HCT116 (cell line): Measurements from ENCODE around the gene PHOX2A.

ENCODE experiments used
- CTCF ChIP-seq, 3 experiments: fragments of 200-600 bp in 1 of 3; sonication (generic) in 1 of 3; IDR thresholded peaks in 2 of 3; conservative IDR thresholded peaks in 1 of 3; 2 replicates each; pipeline ENCODE4 v1.5.1; 2012 to 2017; ENCODE audit warnings: low read depth in 2 of 3, low read length in 2 of 3, antibody characterized with exemption in 1 of 3, borderline replicate concordance in 1 of 3, control low read depth in 1 of 3, mild to moderate bottlenecking in 1 of 3, mixed read lengths in 1 of 3, mixed run types in 1 of 3, moderate library complexity in 1 of 3; ENCODE audit not compliant: insufficient read depth in 1 of 3
- EZH2 ChIP-seq: fragments of 200-600 bp; sonication (generic); IDR thresholded peaks from 2 replicates; pipeline ENCODE4 v1.6.1; 2017; ENCODE audit warnings: antibody characterized with exemption, mixed run types
- EZH2phosphoT487 ChIP-seq: fragments of 200-600 bp; IDR thresholded peaks from 2 replicates; pipeline ENCODE4 v1.6.1; 2018; ENCODE audit warnings: antibody characterized with exemption, borderline replicate concordance
- FOSL1 ChIP-seq: IDR thresholded peaks from 2 replicates; pipeline ENCODE4 v1.6.1; 2012; ENCODE audit warnings: low read depth
- MAX ChIP-seq: IDR thresholded peaks from 2 replicates; pipeline ENCODE4 v1.6.1; 2012
- POLR2AphosphoS5 ChIP-seq: IDR thresholded peaks from 2 replicates; pipeline ENCODE4 v1.6.1; 2011; ENCODE audit warnings: mild to moderate bottlenecking, low read depth, low read length, moderate library complexity
- RAD21 ChIP-seq: IDR thresholded peaks from 2 replicates; pipeline ENCODE4 v1.6.1; 2012; ENCODE audit warnings: low read depth, mild to moderate bottlenecking
- SIN3A ChIP-seq: IDR thresholded peaks from 2 replicates; pipeline ENCODE4 v1.6.1; 2012; ENCODE audit warnings: low read depth
- SRF ChIP-seq: IDR thresholded peaks from 2 replicates; pipeline ENCODE4 v1.6.1; 2012; ENCODE audit warnings: low read depth
- TCF7L2 ChIP-seq: IDR thresholded peaks from 2 replicates; pipeline ENCODE4 v1.7.0; 2011; ENCODE audit warnings: borderline replicate concordance, inconsistent platforms; ENCODE audit not compliant: insufficient read depth, insufficient read length; ENCODE audit errors: extremely low read depth
- YY1 ChIP-seq: IDR thresholded peaks from 2 replicates; pipeline ENCODE4 v1.6.1; 2011; ENCODE audit warnings: low read length, low read depth, moderate library complexity, mild to moderate bottlenecking; ENCODE audit not compliant: insufficient replicate concordance; ENCODE audit errors: extremely low read depth
- ZBTB33 ChIP-seq: IDR thresholded peaks from 2 replicates; pipeline ENCODE4 v1.6.1; 2011; ENCODE audit warnings: mild to moderate bottlenecking, low read length, moderate library complexity; ENCODE audit not compliant: insufficient replicate concordance; ENCODE audit errors: extremely low read depth
- ZNF274 ChIP-seq: fragments of 200-500 bp; sonication (Bioruptor generic); IDR thresholded peaks from 2 replicates; pipeline ENCODE4 v1.6.1; 2014; ENCODE audit warnings: mild to moderate bottlenecking, low read depth, low read length, inconsistent platforms

- TF ChIP-seq CTCF (IDR thresholded peaks at IDR 0.05 in 2 of 3, conservative IDR thresholded peaks at IDR 0.05 in 1 of 3; ENCODE audit: borderline replicate concordance in 1 of 3, insufficient read depth in 1 of 3, low read depth in 2 of 3, low read length in 2 of 3), result no peak
- no peak for TF ChIP-seq YY1
- TF ChIP-seq EZH2, result no peak
- no peak for TF ChIP-seq POLR2AphosphoS5
- no peak for TF ChIP-seq RAD21
- no peak for TF ChIP-seq MAX
- TF ChIP-seq SIN3A, result no peak
- TF ChIP-seq ZBTB33, result no peak
- TF ChIP-seq EZH2phosphoT487, result no peak
- TF ChIP-seq FOSL1, result no peak
- no peak for TF ChIP-seq SRF
- TF ChIP-seq TCF7L2, result no peak
- TF ChIP-seq ZNF274, result no peak
Measured at GRCh38 chr11:72236774-72237111, 7.2 kb downstream of the PHOX2A start.
